A549 treated with AZD2906 at 1 μM for 4 hours (cell line): ENCODE results near the gene OR8D4. TPM values are rescaled to one million over a fixed set of nuclear protein-coding genes. Genes with fewer than 3 reads are reported as not detected.

Source experiments
- total RNA-seq: library from RNA; stranded (reverse); fragments of 200-300 nt; extraction: Qiagen RNA extraction; gene quantifications from 5 replicates; pipeline ENCODE4 v1.2.3, GENCODE V29; 2022

OR8D4 gene
- not detected in 5 replicates for total RNA-seq

GRCh38 chr11:123901867-123902266, at the start of gene OR8D4:
Gene OR8D4, plus strand, starts transcription at chr11:123902167. Its CDS starts 4,265 bp downstream, at chr11:123906432.

GRCh38 chr11:123885570-123885969, 16.4 kb upstream of the OR8D4 start, which contains the start of gene TMEM225:
Gene TMEM225, minus strand, starts transcription at chr11:123885670. Its CDS starts 245 bp downstream, at chr11:123885425.

GRCh38 chr11:123939317-123939716, 37.4 kb downstream of the OR8D4 start, which contains the start of gene OR4D5:
Gene OR4D5, plus strand, starts transcription at chr11:123939617. Its CDS starts 0 bp downstream, at chr11:123939617.

GRCh38 chr11:123943738-123944137, 41.8 kb downstream of the OR8D4 start, which contains the start of gene OR6T1:
Gene OR6T1, minus strand, starts transcription at chr11:123943838. Its CDS starts 0 bp downstream, at chr11:123943838.

Other genes with a start within 250 kb of the OR8D4 start
- gene SCN3B, start 247.5 kb upstream of the OR8D4 start, total RNA-seq, result 0.08 to 0.17 TPM (median 0.11 TPM) in 5 replicates
- gene ZNF202, start 160.5 kb upstream of the OR8D4 start, total RNA-seq, result 8.4 to 10.3 TPM (median 9.0 TPM) in 5 replicates
- not detected in 5 replicates for gene OR6X1, start 147.6 kb upstream of the OR8D4 start, total RNA-seq
- gene OR6M1, start 95.8 kb upstream of the OR8D4 start, total RNA-seq, result not detected in 5 replicates
- gene TMEM225, start 16.5 kb upstream of the OR8D4 start, total RNA-seq, result not detected in 5 replicates
- not detected in 5 replicates for gene OR4D5, start 37.5 kb downstream of the OR8D4 start, total RNA-seq
- gene OR6T1, start 41.7 kb downstream of the OR8D4 start, total RNA-seq, result not detected in 5 replicates
- gene OR10S1, start 75.6 kb downstream of the OR8D4 start, total RNA-seq, result not detected in 5 replicates
- gene OR10G6, start 93.0 kb downstream of the OR8D4 start, total RNA-seq, result not detected in 5 replicates
- not detected in 5 replicates for gene OR10G4, start 110.8 kb downstream of the OR8D4 start, total RNA-seq
- not detected in 5 replicates for gene OR10G9, start 120.8 kb downstream of the OR8D4 start, total RNA-seq
- not detected in 5 replicates for gene OR10G8, start 124.6 kb downstream of the OR8D4 start, total RNA-seq
- not detected in 5 replicates for gene OR10G7, start 139.2 kb downstream of the OR8D4 start, total RNA-seq
- 0.16 to 0.27 TPM (median 0.21 TPM) in 5 replicates for gene VWA5A, start 213.3 kb downstream of the OR8D4 start, total RNA-seq